Measurements from ENCODE around the gene FHAD1.
A peak's percentile ranks its signal among the peaks of the same experiment; 100 is the strongest.

Gene FHAD1

DNA sequence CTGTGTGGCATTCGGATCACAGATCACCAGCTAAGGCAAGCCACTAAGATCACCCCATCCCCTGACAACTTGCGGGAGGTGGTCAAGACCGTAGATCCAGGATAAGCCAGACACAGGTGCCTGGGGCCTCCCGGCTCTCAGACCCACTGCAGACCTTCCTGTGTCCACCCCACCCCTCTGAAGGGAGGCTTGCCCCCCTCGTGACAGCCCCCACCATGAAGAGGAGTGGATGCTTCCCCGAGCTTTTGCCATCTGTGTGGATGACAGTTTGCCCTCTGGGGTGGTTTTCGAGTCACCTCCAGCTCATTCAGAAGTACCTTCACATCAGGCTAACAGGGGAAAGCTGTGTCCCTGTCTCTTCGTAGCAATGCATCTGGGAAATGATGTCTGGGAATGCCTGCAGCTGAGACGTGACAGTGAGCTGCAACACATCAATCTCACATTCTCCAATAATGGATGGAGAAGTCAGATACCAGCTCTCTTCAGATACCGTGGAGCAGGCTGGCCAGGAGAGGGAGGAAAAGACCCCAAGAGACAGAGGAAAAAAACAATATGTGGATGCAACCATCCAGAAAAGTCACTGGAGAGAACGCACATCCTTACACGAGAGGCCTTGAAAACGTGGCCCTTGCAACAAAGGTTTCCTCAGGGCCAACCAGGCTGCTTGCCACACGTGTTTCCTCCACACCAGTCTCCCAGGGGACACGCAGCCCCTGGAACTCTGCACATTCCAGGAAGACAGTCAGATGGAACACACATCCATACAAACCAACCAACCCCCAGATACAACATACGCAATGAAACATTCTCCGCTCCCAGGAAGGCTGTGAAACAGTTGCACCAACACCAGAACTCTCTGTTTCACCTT, 20.4 kb upstream of the FHAD1 start:
- TF ChIP-seq TAF1 (IDR thresholded peaks at IDR 0.05; ENCODE audit: low read depth) (no peak), TEAD4 (IDR thresholded peaks at IDR 0.05) (no peak), YY1 (IDR thresholded peaks at IDR 0.05; ENCODE audit: low read depth) (no peak), EGR1 (IDR thresholded peaks at IDR 0.05) (no peak), REST (IDR thresholded peaks at IDR 0.05; ENCODE audit: low read depth) (no peak), ZBTB7A (IDR thresholded peaks at IDR 0.05; ENCODE audit: low read depth) (no peak), CREB1 (IDR thresholded peaks at IDR 0.05; ENCODE audit: low read depth) (no peak)
- TF ChIP-seq, protein P1, sequence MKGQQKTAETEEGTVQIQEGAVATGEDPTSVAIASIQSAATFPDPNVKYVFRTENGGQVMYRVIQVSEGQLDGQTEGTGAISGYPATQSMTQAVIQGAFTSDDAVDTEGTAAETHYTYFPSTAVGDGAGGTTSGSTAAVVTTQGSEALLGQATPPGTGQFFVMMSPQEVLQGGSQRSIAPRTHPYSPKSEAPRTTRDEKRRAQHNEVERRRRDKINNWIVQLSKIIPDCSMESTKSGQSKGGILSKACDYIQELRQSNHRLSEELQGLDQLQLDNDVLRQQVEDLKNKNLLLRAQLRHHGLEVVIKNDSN (IDR thresholded peaks at IDR 0.05): no peak
- TF ChIP-seq, protein P2, sequence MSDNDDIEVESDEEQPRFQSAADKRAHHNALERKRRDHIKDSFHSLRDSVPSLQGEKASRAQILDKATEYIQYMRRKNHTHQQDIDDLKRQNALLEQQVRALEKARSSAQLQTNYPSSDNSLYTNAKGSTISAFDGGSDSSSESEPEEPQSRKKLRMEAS (IDR thresholded peaks at IDR 0.05): no peak

DNA sequence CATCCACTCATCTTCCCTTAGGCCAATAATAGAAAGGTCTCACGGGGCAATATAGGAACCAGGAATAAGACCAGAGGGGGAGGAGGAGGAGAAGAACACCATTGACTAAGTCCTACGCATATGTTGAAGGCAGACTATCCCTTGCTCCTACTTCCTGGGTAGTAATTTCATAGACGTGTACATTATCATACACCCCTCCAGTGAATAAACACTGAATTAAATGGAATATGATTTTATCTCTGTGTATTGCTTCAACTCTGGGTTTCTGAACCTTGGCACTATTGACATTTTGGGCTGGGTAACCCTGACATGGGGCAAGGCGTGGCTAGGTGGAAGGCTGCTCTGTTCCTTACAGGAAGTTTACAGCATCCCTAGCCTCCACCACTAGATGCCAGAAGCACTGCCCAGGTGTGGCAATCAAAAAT, 17.3 kb upstream of the FHAD1 start:
- TF ChIP-seq TCF12 (IDR thresholded peaks at IDR 0.05; ENCODE audit: low read depth): no peak
- TF ChIP-seq TAF1 (IDR thresholded peaks at IDR 0.05; ENCODE audit: low read depth): no peak
- TF ChIP-seq, protein P1 (IDR thresholded peaks at IDR 0.05): no peak
- TF ChIP-seq EGR1 (IDR thresholded peaks at IDR 0.05): no peak
- TF ChIP-seq TEAD4 (IDR thresholded peaks at IDR 0.05): no peak
- TF ChIP-seq NFIC (IDR thresholded peaks at IDR 0.05): no peak
- TF ChIP-seq CEBPB (IDR thresholded peaks at IDR 0.05): no peak
- TF ChIP-seq CREB1 (IDR thresholded peaks at IDR 0.05; ENCODE audit: low read depth): no peak

- TF ChIP-seq TAF1 (IDR thresholded peaks at IDR 0.05; ENCODE audit: low read depth) (no peak), EP300 (IDR thresholded peaks at IDR 0.05; ENCODE audit: borderline replicate concordance) (no peak), FOXM1 (IDR thresholded peaks at IDR 0.05; ENCODE audit: borderline replicate concordance, low read depth) (no peak), RAD21 (IDR thresholded peaks at IDR 0.05; ENCODE audit: low read depth) (no peak), TEAD4 (IDR thresholded peaks at IDR 0.05) (no peak), ZBTB7A (IDR thresholded peaks at IDR 0.05; ENCODE audit: low read depth) (no peak), EGR1 (IDR thresholded peaks at IDR 0.05) (no peak), CEBPB (IDR thresholded peaks at IDR 0.05) (no peak), CREB1 (IDR thresholded peaks at IDR 0.05; ENCODE audit: low read depth) (no peak), TCF12 (IDR thresholded peaks at IDR 0.05; ENCODE audit: low read depth) (no peak), NFIC (IDR thresholded peaks at IDR 0.05) (no peak), YY1 (IDR thresholded peaks at IDR 0.05; ENCODE audit: low read depth) (no peak), REST (IDR thresholded peaks at IDR 0.05; ENCODE audit: low read depth) (no peak)
- TF ChIP-seq, protein P1 (IDR thresholded peaks at IDR 0.05): no peak
- TF ChIP-seq, protein P2 (IDR thresholded peaks at IDR 0.05): no peak
Measured at GRCh38 chr1:15231714-15232201, 15.3 kb upstream of the FHAD1 start.

DNA sequence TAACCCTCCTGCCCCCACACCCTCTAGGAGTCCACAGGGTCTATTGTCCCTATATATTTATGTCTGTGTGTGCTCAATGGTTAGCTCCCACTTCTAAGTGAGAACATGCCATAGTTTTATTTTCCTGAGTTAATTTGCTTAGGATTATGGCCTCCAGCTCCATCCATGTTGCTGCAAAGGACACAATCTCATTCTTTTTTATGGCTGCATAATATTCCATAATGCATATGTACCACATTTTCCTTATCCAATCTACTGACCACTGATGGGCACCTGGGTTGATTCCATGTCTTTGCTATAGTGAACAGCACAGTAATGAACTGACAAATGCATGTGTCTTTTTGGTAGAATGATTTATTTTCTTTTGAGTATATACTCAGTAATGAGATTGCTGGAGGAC, 13.3 kb upstream of the FHAD1 start:
- TF ChIP-seq TEAD4 (IDR thresholded peaks at IDR 0.05) (no peak), EP300 (IDR thresholded peaks at IDR 0.05; ENCODE audit: borderline replicate concordance) (no peak), TCF12 (IDR thresholded peaks at IDR 0.05; ENCODE audit: low read depth) (no peak), FOXM1 (IDR thresholded peaks at IDR 0.05; ENCODE audit: borderline replicate concordance, low read depth) (no peak), CREB1 (IDR thresholded peaks at IDR 0.05; ENCODE audit: low read depth) (no peak), YY1 (IDR thresholded peaks at IDR 0.05; ENCODE audit: low read depth) (no peak), NFIC (IDR thresholded peaks at IDR 0.05) (no peak), EGR1 (IDR thresholded peaks at IDR 0.05) (no peak), RAD21 (IDR thresholded peaks at IDR 0.05; ENCODE audit: low read depth) (no peak)

DNA sequence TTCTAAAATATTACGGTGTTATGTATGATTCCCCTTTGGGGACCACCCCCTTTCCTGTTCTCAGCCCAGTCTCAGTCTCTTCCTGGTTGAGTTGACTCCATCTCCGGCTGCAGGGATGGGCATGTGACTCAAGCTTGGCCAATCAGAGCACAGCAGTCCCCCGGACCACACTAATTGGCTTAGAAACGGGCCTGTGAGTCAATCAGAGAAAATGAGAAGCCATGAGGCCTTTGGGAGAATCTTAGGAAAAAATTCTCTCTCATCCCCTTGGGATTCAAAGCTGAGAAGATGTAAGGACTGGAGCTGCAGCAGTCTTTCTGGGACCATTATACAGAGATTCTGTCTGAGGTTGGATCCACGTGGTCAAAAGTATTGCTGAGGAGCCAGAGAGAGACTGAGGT, 10.7 kb upstream of the FHAD1 start:
- TF ChIP-seq, protein P1 (IDR thresholded peaks at IDR 0.05): peak; percentile 91
- no peak for TF ChIP-seq EP300 (IDR thresholded peaks at IDR 0.05; ENCODE audit: borderline replicate concordance)
